GM21515 (cell line): ENCODE data around the gene SULF2.
"Not testable (repeated sequence)": the region's sequence is repeated elsewhere in the genome, so short reads cannot be mapped to it uniquely, and the experiment has no call there.

Experiments used
- ATAC-seq: cut with Tn5 transposase; IDR thresholded peaks from one replicate; pipeline ENCODE4 v1.9.1; 2021; ENCODE audit not compliant: unreplicated experiment

Gene SULF2

GRCh38 chr20:47805951-47806350, 20.7 kb upstream of the SULF2 start:
- ATAC-seq = no peak

GRCh38 chr20:47804972-47805371, 19.7 kb upstream of the SULF2 start:
- ATAC-seq = not testable (repeated sequence)

GRCh38 chr20:47804224-47804825, 19.0 kb upstream of the SULF2 start:
- not testable (repeated sequence) for ATAC-seq

DNA sequence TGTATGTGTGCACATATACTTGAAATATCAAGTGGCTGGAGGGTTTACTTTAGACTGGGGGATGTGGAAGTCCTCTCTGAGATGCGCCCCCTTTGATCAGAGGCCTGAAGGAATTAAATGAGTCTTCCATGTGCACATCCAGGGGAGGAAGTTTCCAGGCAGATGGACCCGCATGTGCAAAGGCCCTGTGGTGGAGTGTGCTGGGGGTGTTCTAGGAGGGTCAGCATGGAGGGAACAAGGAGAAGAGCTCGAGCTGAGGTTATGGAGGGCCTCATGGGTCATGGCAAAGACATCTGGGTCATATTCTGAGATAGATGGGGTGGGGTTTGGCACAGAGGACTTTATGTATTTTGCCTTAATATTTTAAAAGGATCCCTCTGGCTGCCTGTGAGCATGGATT, 17.7 kb upstream of the SULF2 start:
- no peak for ATAC-seq

- no peak for ATAC-seq
These were observed 17.1 kb upstream of the SULF2 start for GRCh38 chr20:47802226-47802920.

DNA sequence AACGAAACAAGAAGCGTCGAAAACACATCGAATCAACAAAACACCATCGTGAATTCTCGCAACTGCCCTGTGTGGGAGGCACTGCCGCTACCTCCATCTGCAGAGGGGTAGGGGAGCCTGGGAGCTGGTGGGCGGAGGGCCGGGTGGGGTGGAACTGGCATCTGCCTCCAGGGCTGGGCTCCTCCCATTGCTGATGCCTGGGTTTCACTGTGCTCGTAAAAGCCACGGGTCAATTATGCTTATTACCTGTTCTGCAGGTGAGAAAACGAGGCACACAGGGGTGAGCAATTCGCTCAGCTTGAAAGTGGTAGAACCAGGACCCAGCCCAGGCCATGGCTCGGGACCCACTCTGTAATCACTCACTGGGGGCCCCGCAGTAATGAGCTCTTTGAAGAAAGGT, 16.5 kb upstream of the SULF2 start:
- ATAC-seq = no peak

DNA sequence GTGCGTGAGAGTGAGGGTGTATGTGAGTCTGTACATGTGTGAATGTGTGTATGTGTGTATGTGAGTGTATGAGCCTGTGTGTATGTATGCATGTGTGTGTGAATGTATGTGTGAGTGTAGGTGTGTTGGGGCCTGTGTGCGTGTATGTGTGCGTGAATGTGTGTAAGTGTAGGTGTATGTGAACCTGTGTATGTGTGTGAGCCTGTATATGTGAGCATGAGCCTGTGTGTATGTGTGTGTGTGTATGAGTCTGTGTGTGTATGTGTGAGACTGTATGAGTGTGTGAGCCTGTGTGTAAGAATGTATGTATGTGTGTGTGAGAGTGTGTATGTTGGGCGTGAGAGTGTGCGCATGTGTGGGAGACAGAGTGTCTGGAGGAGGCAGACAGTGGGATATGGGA, 15.8 kb upstream of the SULF2 start:
- no peak for ATAC-seq

DNA sequence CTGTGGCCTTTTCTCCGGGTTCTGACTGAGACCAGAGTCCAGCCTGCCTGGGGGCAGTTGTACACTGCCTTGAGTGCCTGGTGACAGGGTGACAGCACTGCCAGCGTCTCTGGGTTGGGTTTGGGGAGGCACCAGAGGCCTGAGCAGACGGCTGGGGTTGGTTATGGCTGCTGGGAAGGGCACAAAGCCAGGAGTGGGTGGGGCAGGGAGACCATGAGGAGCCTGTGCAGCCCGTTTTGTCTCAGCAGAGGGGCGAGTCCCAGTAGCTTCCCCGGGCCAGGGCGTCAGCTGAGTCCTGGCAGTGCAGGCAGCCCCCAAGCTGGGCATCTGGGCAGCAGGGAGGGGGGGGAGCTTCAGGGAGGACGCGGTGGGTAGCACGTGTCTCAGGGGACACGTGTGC, 15.3 kb upstream of the SULF2 start:
- ATAC-seq = no peak

- ATAC-seq = no peak
These were observed 13.9 kb upstream of the SULF2 start for GRCh38 chr20:47799116-47799715.

DNA sequence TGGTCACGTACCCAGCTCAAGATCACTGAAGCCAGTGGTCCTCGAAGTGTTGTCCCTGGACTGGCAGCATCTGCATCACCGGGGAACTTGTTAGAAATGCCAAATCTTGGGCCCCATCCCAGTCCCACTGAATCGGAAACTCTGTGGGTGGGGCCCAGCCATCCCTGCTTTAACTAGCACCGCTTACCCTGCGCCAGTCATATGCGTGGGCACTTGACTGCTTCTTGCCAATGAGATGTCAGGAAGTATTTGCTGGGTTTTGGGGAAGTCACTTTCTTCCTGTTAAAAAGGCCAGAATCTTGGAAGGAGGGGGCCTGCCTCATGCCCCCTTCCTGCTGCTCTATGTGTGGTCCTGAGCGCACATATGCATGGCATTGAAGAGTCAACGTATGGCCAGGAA, 11.7 kb upstream of the SULF2 start:
- no peak for ATAC-seq

DNA sequence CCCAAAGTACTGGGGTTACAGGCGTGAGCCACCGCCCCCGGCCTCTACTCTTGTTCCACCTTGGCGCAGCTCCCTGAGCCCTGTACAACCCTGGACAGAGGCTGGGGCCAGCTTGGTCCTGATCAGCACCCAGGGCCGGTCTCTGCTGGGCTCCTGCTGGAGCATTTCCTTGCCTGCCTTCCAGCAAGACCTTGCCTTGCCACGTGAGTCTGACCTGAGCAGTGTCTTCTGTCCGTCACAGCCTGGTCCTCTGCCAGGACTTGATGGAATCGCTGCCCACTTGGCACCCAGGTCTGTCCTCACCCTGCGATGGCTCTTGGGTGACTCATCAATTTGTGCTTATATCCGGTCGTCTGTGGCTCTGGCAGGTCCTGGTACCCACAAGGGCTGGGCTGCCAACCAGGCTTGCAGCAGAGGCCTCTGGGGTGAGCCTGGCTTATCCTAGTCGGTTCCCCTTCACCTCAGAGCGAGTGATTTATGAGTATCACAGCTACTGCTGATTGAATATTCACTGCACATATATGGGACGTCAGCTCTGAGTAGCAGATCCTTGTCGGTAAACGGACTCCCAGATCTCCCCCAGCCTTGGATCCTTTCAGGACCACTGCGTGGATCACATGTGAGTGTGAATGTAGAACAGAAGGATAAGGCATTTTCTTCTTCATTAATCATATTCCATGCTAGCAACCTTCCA, 10.1 kb upstream of the SULF2 start:
- ATAC-seq = no peak

GRCh38 chr20:47794264-47794663, 9.0 kb upstream of the SULF2 start:
- not testable (repeated sequence) for ATAC-seq

- no peak for ATAC-seq
These were observed 6.8 kb upstream of the SULF2 start for GRCh38 chr20:47792021-47792618.

- ATAC-seq = no peak
These were observed 5.9 kb upstream of the SULF2 start for GRCh38 chr20:47791084-47791599.

DNA sequence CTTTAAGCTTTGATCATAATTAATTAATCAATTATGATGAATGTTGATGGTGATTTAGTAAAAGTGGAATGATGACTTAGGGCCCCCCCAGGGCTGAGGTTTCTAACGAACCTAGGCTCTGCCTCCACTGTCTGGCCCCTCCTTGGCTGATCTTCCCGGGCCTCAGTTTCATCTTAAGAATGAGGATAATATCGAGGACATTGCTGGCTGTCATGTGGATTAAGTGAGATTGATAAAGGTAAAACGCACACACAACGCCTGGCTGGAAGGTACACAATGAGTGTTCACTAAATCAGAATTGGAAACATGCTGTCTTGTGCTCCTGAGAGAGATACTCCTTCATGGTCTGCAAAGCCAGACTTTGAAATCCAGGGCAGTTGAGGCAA, 5.3 kb upstream of the SULF2 start:
- ATAC-seq = no peak

GRCh38 chr20:47789764-47790579, 4.7 kb upstream of the SULF2 start:
- no peak for ATAC-seq

- ATAC-seq = no peak
These were observed 3.9 kb upstream of the SULF2 start for GRCh38 chr20:47789081-47789763.

GRCh38 chr20:47788741-47789080, 3.4 kb upstream of the SULF2 start:
- ATAC-seq = no peak

- no peak for ATAC-seq
These were observed 1.5 kb upstream of the SULF2 start for GRCh38 chr20:47786765-47787107.
